ENCODE results near the gene GAL3ST3. TPM values are rescaled to one million over a fixed set of nuclear protein-coding genes. Genes with fewer than 3 reads are reported as not detected.

The GAL3ST3 gene
- total RNA-seq, 6 donors from 2014 or later, result 2.4 TPM; not detected in 5

- ATAC-seq (ENCODE audit: low FRiP score in 2 of 2), result no peak
- 97 to 98% methylated on average over 2 of the region's 2 CpGs for WGBS, 2 donors
- no peak for DNase-seq
- Histone ChIP-seq H3K9me3 (no peaks in the 10 kb centered on the region), H3K27me3 (no peaks in the 10 kb centered on the region), H3K36me3 (peaks cover 53 to 100% (median 87%) of the 10 kb centered on the region in 4 donors), H3K27ac (no peak overlapping the region), H3K4me1 (peaks cover 0 to under 1% (median 0%) of the 10 kb centered on the region in 4 donors), H3K4me3 (no peak overlapping the region)
- TF ChIP-seq, protein P1, sequence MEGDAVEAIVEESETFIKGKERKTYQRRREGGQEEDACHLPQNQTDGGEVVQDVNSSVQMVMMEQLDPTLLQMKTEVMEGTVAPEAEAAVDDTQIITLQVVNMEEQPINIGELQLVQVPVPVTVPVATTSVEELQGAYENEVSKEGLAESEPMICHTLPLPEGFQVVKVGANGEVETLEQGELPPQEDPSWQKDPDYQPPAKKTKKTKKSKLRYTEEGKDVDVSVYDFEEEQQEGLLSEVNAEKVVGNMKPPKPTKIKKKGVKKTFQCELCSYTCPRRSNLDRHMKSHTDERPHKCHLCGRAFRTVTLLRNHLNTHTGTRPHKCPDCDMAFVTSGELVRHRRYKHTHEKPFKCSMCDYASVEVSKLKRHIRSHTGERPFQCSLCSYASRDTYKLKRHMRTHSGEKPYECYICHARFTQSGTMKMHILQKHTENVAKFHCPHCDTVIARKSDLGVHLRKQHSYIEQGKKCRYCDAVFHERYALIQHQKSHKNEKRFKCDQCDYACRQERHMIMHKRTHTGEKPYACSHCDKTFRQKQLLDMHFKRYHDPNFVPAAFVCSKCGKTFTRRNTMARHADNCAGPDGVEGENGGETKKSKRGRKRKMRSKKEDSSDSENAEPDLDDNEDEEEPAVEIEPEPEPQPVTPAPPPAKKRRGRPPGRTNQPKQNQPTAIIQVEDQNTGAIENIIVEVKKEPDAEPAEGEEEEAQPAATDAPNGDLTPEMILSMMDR (IDR thresholded peaks at IDR 0.05), result no peak
- TF ChIP-seq EP300 (IDR thresholded peaks at IDR 0.05) (no peak), POLR2AphosphoS5 (IDR thresholded peaks at IDR 0.05) (no peak), POLR2A (IDR thresholded peaks at IDR 0.05) (no peak)
Measured at GRCh38 chr11:66062408-66062807, 13.4 kb upstream of the GAL3ST3 start.

DNA sequence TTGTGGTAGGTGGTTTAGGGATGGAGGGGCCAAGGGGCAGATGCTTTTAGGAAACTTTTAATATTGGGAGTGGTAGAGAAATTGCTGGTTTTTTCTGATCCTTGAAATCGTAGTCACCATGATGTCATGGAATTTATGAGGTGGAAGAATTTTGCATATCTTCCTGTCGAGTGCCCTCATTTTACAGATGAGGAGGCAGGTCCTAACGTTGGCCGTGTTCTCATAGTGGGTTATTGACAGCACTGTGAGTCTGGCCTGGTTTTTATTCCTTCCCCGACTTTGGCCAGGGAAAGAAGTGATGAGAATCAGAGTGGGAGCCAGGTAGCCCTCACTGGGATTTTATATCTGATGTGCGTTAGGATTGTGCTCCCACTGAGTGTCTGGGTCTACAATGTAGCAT lies 12.3 kb upstream of the GAL3ST3 start:
- Histone ChIP-seq H3K4me3 (no peak overlapping the region), H3K27me3 (no peaks in the 10 kb centered on the region), H3K4me1 (no peaks in the 10 kb centered on the region), H3K27ac (no peak overlapping the region), H3K36me3 (peaks cover 61 to 100% (median 87%) of the 10 kb centered on the region in 4 donors), H3K9me3 (no peaks in the 10 kb centered on the region)
- ATAC-seq (ENCODE audit: low FRiP score in 2 of 2) (no peak), DNase-seq (no peak)
- WGBS, 2 donors, result 86 to 88% methylated on average over 6 of the region's 6 CpGs
- no peak for TF ChIP-seq POLR2AphosphoS5 (IDR thresholded peaks at IDR 0.05)
- TF ChIP-seq, protein P1 (IDR thresholded peaks at IDR 0.05), result no peak
- no peak for TF ChIP-seq POLR2A (IDR thresholded peaks at IDR 0.05)
- no peak for TF ChIP-seq EP300 (IDR thresholded peaks at IDR 0.05)

- no peaks in the 10 kb centered on the region for H3K9me3 ChIP-seq
- WGBS, 2 donors, result 78 to 84% methylated on average over 8 of the region's 8 CpGs
- H3K36me3 ChIP-seq, result peaks cover 64 to 100% (median 93%) of the 10 kb centered on the region in 4 donors
- no peak overlapping the region for H3K4me3 ChIP-seq
- no peak for DNase-seq
- no peak for ATAC-seq (ENCODE audit: low FRiP score in 2 of 2)
- no peaks in the 10 kb centered on the region for H3K4me1 ChIP-seq
- TF ChIP-seq EP300 (IDR thresholded peaks at IDR 0.05) (no peak), POLR2A (IDR thresholded peaks at IDR 0.05) (no peak), POLR2AphosphoS5 (IDR thresholded peaks at IDR 0.05) (no peak)
- TF ChIP-seq, protein P1 (IDR thresholded peaks at IDR 0.05), result no peak
- no peaks in the 10 kb centered on the region for H3K27me3 ChIP-seq
- no peak overlapping the region for H3K27ac ChIP-seq
Measured at GRCh38 chr11:66059966-66060680, 11.2 kb upstream of the GAL3ST3 start.

- 66 to 79% methylated on average over 7 of the region's 7 CpGs for WGBS, 2 donors
- Histone ChIP-seq H3K4me3 (no peak overlapping the region), H3K27ac (no peak overlapping the region), H3K4me1 (peaks cover 13 to 21% (median 15%) of the 10 kb centered on the region in 4 donors), H3K9me3 (no peaks in the 10 kb centered on the region), H3K27me3 (no peaks in the 10 kb centered on the region), H3K36me3 (peaks cover 50 to 77% (median 76%) of the 10 kb centered on the region in 4 donors)
- DNase-seq (no peak), ATAC-seq (ENCODE audit: low FRiP score in 2 of 2) (no peak)
- TF ChIP-seq POLR2AphosphoS5 (IDR thresholded peaks at IDR 0.05), result no peak
- TF ChIP-seq, protein P1 (IDR thresholded peaks at IDR 0.05), result no peak
- TF ChIP-seq POLR2A (IDR thresholded peaks at IDR 0.05), result no peak
- TF ChIP-seq EP300 (IDR thresholded peaks at IDR 0.05), result no peak
Measured at GRCh38 chr11:66056501-66056900, 7.5 kb upstream of the GAL3ST3 start.

DNA sequence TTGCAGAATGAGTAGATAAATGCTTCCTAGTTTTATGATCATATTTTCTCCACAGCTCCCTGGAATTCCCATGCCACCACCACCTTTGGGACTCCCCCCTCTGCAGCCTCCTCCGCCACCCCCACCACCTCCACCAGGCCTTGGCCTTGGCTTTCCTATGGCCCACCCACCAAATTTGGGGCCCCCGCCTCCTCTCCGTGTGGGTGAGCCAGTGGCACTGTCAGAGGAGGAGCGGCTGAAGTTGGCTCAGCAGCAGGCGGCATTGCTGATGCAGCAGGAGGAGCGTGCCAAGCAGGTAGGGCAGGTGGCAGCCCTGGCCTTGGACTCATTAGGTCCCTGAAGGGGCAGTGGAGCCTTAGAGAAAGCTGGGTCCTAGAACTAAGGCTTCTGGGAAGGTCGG lies 6.1 kb upstream of the GAL3ST3 start:
- WGBS, 2 donors, result 95 to 100% methylated on average over 5 to 7 of the region's 7 CpGs
- TF ChIP-seq EP300 (IDR thresholded peaks at IDR 0.05) (no peak), POLR2AphosphoS5 (IDR thresholded peaks at IDR 0.05) (no peak), POLR2A (IDR thresholded peaks at IDR 0.05) (no peak)
- TF ChIP-seq, protein P1 (IDR thresholded peaks at IDR 0.05), result no peak
- ATAC-seq (ENCODE audit: low FRiP score in 2 of 2) (no peak), DNase-seq (no peak)
- Histone ChIP-seq H3K27me3 (no peaks in the 10 kb centered on the region), H3K4me3 (no peak overlapping the region), H3K4me1 (peaks cover 19 to 29% (median 21%) of the 10 kb centered on the region in 4 donors), H3K27ac (no peak overlapping the region), H3K36me3 (peaks cover 37 to 62% (median 61%) of the 10 kb centered on the region in 4 donors), H3K9me3 (no peaks in the 10 kb centered on the region)
